Hematopoietic multipotent progenitor cell treated with erythropoietin and hydrocortisone succinate and interleukin-3 and kit ligand, for 17 days (in vitro differentiated cells): ENCODE measurements around the gene ALK.
"Not testable (repeated sequence)": the region's sequence is repeated elsewhere in the genome, so short reads cannot be mapped to it uniquely, and the experiment has no call there.

Source experiments
- DNase-seq: peaks from one replicate; pipeline ENCODE4 v3.0.0-alpha.2; 2015; ENCODE audit warnings: low spot score

ALK gene

DNA sequence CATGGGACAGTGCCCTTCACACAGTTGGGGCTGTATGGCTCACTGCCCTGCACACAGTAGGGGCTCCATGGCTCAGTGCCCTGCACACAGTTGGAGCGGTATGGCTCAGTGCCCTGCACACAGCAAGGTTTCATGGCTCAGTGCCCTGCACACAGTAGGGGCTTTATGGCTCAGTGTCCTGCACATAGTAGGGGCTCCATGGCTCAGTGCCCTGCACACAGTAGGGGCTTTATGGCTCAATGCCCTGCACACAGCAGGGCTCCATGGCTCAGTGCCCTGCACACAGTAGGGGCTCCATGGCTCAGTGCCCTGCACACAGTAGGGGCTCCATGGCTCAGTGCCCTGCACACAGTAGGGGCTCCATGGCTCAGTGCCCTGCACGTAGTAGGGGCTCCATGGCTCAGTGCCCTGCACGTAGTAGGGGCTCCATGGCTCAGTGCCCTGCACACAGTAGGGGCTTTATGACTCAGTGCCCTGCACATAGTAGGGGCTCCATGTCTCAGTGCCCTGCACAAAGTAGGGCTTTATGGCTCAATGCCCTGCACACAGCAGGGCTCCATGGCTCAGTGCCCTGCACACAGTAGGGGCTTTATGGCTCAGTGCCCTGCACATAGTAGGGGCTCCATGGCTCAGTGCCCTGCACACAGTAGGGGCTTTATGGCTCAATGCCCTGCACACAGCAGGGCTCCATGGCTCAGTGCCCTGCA is 676.2 kb downstream of the ALK start:
- DNase-seq: not testable (repeated sequence)

DNA sequence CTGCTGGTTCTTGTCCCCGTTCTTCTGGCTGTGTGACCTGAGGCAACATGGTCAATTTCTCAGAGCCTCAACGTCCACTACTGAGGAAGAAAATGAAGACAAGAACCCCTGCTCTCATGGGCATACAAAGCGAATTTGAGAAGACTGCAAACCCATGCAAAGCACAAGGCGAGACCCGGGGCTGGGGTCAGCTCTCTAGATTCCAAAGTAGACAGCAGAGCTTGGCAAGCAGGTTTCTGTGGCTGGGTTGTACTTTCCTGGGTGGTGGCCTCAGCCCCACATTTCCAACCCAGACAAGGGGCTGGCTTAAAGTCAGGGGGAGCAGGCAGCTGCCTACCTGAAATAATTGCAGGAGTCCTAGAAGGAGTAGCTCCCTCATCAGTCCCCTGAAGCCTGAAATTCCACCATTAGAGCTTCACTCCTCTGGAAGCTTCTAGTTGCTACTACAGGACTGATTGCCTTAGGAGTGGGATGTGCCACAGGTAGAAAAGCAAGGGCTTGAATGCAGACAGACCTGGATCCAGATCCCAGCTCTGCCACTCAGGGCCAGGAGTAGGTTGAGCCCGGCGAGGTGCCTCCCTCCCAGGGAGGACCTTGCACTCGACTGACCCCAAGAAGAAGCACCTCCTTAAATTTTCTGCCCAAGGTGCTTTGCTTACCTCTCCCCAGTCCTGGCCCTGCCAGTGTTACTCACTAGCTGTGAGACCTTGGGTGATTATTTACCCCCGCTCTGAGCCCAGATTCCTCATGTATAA is 678.6 kb downstream of the ALK start:
- DNase-seq: no peak

DNA sequence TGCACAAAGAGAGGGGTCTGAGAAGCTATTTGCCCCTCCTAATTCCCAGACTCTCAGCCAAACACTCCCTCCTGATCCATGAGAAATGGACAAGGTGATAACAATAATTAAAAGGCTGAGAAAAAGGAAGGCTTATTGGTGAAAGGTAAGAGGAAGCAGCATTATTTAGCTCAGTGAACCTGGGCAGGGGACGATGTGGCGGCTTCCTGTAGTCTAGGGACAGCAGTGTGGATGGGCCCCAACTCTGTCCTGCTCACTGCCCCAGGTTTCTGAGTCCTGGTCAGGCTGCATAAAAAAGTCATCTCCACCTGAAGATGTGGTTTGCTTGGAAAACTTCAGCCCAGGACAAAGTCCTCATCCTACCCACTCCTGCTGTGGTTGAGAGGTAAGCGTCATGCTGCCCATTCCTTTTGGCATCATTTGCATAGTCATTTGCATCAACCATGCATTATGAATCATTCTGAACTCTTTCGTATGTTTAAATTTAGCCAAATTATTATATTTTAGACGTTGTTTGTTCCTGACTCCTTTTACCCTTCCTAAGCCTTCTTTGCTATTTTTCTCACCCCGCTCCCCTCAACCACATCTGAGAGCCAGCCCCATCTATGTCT is 679.3 kb downstream of the ALK start:
- DNase-seq: no peak

DNA sequence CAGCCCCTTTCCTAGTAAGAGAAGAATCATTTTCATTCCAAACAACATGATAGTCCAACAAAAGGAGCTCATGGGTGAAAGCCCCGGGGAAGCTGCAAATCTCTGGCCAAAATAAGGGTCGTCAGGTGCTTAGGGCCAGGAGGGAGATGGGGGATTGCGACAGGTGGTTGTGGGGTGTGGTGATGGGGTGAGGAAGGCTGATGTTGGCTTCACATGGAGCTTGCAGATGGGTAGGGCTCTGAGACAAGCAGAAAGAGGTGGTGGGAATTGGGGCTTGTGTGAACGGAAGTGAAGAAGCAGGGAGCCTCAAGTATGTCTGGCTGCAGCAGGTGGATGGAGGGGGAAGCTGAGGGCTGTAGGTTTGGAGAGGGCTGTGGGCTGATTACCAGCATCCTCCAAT is 680.0 kb downstream of the ALK start:
- DNase-seq: no peak

DNA sequence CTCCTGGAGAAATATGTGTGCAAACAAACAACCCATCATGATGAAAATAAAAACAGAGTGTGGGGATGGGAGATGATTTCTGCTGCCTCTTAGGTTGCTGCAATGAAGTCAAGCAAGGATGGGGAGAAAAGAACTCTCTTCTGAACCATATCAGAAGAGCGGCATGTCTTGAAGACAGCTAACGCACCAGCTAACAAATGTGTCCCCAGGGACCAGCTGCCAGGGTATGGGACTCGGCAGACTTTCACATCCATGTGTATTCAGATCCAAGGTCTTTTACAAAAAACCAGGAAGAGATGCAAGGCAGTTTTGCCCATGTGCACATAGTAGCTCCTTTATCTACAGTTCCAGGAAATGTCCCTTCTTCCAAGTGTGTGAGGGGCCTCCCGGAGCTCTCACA is 680.8 kb downstream of the ALK start:
- no peak for DNase-seq

DNA sequence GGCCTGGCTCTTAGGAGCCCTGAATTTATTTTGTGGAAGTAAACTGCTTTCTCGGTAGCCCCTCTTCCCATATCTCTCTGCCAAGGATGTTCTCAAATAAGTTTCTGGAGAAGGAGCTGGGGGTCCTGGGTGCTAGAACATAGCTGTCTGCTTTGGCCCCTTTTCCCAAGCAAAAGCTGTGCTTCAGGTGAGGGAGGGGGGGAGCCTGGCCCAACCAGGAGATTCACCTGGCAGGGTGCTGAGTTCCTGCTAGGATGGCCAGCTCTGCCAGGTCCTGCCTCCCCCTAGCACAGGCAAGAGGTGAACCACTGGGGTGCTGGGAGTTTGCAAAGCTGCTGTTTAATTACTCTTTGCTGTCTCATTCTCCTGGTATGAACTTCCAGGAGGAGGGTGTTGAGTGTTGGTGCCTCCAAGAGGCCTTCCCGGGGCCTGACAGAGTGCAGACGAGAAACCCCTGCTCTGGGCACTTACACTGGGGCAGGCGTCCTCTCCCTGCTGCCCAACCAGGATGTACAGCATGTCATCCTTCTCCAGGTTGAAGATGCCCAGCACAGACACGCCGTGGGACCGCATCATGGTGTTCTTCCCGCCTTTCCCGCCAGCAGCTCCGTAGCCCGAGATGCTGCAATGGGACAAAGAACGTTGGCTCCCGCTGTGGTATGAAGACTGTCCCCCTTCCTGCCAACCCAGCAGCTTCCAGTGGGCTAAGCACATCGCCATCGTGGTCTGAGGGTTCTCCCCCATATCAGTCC is 682.0 kb downstream of the ALK start:
- no peak for DNase-seq

DNA sequence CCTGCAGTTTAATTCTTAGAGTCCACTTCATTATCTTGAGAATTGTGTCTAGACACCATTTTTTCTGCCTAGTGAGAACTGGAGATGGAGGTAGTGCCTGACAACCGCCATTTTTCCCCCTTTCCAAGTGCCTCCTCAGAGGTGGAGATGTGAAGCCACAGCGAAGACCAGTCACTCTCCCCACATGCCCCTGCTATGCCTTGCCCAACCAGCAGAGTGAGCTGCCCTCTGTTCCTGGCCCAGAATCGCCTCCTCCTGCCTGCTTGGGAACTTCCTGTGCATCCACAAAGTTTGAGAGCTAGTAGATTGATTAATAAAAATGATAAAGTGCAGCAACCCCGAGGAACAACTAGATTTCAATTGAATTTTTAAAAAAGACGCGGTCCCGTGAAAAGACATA is 682.9 kb downstream of the ALK start:
- no peak for DNase-seq

DNA sequence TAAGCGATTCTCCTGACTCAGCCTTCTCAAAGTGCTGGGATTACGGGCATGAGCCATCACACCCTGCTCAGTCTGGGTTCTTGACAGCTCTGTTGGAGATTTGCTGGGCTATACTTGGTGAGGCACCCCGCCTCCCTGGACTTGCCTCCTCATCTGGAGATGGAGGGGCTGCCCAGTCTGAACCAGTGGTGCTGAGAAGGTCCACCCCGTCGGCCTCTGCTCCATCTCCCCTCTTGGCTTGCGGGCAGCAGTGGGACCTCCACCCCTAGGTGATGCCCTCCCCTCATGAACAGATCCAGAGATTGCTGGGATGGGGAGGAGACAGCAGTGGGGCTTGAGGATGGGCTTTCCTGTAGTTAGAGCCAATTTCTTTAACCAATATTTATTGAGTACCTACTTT is 685.3 kb downstream of the ALK start:
- DNase-seq: no peak

DNA sequence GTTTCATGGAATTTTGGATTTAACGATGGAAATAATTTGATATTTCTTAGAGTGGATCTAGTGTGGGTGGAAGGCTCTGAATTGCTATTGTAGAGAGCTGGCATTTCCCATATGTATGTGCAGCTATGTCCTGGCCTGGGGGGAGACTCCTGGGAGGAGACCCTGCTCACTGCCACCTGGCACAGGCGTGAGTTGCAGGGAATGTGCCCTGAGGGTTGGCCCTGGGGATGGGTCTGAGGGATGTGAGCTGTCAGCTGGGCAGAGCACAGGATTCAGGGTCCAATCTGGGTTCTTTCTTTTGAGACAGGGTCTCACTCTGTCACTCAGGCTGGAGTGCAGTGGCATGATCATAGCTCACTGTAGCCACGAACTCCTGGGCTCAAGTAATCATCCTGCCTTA is 686.0 kb downstream of the ALK start:
- no peak for DNase-seq

DNA sequence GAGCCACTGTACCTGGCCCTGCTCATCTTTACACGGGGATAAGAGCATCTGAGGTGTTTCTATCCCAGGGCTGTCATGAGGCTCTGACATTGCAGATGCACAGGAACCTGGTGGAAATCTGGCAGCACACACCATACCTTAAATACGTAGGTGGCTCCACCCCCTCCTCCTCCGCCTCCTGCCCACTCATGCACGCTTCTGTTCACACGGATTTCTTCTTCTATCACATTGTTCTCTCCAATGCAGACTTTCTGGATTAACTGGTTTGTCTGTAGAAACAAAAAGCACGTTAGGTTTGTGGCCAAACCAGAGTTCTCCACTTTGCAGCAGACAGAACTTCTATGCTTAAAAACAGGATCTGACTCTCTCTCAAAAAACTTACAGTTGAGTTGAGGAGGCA is 688.0 kb downstream of the ALK start:
- DNase-seq: no peak

DNA sequence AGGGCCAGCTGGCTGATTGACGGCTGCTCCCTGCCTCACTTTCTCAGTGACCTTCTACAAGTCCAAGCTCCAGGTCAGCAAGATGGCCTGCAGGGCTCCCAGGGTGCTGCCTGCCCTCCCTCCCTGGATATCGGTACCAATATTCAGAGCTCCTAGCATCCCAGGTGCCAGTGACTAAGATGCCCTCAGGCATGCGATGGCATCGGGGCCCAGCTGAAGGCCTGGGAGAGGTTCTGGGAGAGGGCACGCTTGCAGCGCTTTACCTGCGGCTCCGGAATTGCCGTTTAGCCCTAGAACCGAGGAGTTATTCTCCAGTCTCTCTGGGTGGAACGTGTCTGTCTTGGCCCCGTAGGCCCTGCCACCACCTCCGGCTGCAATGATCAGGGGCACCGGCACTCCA is 689.3 kb downstream of the ALK start:
- DNase-seq: no peak

DNA sequence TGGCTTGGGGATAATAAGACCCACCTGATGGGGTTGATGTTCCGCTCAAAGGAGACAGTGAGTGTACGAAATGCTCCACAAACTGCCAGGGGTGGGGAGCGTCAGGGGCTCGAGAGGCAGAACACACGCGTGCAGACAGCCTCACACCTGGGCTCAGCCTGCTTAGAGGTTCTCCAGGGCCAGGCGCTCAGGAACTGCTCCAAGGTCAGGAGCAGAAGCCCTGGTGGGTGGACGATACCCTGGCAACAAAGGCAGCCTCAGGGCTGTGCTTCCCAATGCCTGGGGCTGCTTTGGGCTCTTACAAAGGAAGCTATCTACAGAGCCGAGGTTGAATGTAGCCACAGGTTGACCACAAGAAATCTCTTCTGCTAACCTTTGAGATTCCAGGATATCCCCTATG is 691.7 kb downstream of the ALK start:
- DNase-seq: no peak

DNA sequence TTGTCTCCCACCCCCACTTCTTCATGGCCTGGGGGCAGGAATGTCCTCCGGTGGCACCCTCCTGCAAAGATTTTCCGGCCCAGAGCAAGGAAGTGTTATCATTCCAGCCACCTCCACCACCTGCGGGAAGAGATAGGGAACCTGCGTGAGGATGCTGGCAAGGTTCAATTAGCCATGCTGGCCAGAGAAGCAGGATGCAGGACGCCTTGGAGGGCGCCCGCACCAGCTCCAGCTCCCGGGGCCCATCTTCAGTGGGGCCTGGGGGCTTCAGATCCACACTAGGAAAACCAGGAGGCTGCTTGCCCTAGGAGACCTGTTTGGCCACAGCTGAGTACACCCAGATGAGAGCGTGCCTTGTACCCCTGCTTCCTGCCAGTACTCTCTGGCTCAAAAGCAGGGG is 692.4 kb downstream of the ALK start:
- no peak for DNase-seq

DNA sequence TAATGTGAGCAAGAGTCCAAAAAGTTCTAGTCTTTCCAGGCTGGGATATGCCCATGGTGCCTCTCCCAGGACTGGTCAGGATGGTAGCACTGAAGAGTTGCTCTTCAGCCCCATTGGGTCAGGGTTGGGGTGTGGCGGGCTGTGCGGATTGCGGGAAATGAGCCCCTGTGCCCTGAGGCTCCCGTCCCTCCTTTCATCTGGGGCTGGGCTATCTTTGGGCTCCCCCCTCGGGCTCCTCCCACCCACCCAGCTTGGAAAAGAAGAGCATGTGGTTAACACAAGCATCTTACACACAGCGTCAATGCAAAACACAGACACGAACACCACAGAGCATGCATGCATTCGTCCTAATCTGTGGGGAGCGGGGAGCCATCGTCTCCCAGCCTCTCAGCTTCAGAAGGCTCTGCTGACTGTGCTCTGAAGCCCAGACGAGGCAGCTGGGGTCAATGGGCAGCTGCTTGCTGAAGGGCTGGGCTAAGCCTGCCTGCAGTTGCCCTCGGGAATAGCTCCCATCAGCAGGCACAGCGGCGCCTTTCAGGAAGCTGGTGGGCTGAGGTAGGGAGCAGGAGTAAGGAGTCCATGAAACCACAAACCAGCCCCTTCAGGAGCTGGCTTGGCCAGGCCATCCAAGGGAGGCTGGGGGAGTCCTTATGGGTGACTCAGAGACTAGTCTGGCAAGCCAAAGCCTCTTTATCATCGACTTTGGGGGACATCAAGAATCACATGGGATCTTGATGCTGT is 693.3 kb downstream of the ALK start:
- DNase-seq: no peak

DNA sequence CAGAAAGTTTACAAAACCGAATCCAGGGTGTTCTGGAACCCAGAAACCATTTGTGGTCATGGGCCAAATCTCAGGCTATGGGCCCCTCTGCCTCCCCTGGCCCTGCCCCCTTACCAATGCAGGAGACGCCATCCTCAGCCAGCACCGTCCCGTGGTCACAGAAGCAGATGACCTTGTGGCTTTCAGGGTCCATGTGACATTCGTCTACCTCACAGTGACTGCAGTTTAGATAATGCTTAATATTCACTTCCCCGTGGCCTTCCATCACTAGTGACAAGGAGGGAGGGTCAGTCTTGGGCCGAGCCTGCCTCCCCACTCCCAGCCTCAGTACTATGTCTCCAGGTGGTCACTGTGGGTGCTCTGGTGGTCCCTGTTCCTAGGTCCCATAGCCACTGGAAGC is 694.6 kb downstream of the ALK start:
- no peak for DNase-seq

DNA sequence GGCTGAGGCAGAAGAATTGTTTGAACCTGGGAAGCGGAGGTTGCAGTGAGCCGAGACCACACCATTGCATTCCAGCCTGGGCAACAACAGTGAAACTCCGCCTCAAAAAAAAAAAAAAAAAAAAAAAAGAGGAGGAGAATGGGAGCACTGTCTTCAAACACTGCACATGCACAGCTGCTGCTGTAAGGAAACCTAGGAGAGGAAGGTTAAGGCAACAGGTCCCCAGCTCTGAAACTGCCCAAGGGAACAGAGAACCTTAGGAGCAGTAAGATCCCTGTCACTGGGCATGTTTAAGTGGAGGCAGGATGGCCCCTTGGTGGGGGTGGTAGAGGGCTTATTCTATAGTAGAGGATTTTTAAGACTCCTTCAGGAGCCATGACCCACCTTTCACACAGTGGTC is 695.0 kb downstream of the ALK start:
- DNase-seq: no peak

DNA sequence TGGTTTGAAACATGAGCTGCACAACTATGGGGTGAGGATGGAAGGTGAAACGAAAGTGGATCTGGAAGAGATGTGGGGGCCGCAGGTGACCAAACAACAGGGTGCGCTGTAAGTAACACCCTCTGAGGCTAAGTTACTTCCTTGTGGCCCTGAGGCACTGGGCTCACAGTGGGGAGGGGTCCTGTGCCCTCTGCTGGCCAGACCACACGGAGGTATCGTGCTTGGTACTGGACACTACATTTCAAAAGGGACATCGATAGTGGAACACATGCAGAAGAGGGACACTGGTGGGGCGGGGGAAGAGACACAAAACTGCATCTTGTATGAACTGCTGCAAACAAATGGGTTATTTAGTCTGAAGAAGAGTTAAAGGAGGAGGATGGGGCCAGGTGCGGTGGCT is 695.6 kb downstream of the ALK start:
- no peak for DNase-seq

DNA sequence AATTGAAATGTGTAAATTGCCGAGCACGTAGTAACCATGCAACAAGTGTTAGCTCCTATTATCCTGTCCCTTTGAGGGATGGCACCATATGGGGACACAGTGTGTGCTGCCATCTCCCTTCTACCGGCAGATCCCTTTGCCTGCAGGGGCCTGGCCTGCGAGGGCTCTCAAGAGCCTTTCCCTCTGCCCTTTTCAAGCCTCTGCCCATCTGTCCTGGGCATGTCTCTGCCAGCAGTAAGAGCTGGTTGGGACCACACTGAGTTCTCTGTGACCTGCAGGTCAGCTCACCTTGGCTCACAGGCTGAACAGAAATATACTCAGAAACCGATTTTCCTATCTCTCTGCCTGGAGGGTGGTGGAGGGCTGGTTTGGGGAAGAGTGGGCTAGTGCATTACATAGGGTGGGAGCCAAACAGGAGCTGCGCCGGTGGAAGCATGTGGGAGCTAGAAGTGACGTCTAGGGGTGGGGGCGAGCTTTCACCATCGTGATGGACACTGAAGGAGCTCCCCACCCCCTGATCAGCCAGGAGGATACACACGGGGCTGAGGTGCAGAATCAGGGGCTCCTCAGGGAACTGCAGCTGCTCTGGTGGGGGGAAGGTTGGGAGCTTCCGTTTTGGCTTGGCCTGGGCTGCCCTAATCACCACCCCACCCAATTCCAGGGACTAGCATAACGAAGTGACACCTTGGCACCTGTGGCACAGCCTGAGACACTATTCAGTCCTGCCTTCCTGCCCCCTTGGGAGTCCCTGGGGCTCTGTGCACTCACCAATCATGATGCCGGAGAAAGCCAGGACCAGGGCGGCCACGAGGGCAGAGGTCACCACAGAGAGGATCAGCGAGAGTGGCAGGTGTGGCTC is 696.5 kb downstream of the ALK start:
- DNase-seq: no peak

DNA sequence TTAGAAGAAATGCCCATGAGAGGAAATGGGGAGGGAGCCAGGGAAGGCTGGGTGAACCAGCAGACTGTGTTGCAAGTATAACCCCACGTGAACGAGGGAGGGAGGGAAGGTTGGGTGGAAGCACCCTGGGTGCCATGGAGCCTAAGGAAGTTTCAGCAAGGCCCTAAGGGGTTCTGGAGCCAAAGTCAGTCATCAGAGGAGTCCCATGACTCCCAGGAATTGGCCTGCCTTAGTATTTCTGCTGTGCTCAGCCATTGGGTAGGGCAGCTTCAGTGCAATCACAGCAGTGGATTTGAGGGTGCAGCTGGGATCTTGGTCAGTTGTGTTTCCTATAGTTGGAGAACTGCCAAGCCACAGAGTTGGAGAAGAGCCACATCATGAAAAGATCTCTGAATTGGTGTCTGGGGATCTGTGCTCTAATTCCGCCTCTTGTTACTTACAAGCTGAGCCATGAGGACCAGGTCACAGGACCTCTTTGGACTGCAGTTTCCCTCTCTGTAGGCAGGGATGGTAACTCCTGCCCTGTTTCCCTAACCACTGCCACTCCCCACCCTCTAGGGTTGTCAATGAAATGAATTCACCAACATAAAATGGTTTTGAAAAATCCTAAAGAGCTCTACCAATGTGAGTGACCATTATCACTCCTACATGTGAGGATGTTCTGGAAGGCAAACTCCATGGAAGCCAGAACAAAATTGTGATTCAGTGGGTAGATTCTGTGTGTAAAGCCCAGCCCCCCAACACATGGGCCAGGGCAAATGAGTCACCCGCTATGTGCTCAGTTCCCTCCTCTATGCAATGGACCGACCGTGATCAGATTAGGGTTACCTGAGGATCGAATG is 697.3 kb downstream of the ALK start:
- DNase-seq: no peak

DNA sequence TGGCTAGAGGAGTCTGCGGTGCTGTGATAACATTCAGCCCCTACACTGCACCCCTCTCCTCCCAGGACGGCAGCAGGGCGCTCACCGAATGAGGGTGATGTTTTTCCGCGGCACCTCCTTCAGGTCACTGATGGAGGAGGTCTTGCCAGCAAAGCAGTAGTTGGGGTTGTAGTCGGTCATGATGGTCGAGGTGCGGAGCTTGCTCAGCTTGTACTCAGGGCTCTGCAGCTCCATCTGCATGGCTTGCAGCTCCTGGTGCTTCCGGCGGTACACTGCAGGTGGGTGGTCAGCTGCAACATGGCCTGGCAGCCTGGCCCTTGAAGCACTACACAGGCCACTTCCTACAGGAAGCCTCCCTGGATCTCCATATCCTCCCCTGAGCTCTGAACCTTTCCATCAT is 698.1 kb downstream of the ALK start:
- DNase-seq: no peak
